ENCODE results near the gene SNW1. TPM values are rescaled to one million over a fixed set of nuclear protein-coding genes. Genes with fewer than 3 reads are reported as not detected.

Gene SNW1
- total and polyA plus RNA-seq, 2 of the 13 experiments (the other 11 are each of a cell fraction or from before 2014, with no cell fraction given) = 23.2 to 65.8 TPM

DNA sequence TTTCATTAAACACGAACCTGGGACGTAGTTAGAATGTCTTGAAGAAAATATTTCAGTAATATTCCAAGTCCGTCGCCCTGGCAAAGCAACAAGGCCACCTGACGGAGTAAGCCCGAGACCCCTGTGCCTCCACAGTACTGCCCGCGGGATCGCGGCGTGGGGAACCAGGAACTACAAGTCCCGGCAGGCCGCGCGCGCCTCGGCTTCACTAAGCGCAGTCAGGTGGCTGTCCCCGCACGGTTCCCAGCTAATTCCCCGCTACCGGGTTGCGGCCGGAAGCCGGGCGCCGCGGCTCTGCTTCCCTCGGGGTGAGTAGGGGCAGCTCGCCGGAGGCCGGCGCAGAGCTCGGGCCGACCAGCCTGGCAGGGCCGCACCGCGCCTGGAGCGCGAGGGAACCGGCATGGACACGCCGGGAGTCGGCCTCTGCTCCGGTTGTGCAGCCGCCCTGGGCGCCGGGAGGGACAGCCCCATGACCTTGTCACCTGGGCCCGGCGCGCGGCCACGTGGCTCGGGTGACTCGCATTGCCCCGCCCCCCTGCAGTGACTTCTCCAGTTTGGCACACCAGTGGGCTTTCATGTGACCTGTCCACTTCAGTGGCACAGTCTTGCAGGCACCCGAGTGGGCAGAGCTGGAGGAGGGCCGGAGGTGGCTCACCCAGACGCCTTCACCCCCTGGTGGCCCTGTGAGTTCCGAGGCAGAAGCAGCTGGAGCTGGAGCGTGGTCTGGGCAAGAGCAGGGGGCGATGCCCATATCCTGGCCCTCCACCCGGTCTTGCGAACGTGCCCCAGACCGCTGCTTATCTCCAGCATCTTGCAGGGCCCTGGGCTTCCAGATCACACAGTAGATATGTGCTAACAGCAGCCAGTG lies 39.1 kb upstream of the SNW1 start, which contains the start of gene ADCK1 (continued):
- TF ChIP-seq ZZZ3 (CRISPR knock-in tag; IDR thresholded peaks at IDR 0.05; ENCODE audit: borderline replicate concordance) = no peak; the same call in 1 of the 2 replicates
- TF ChIP-seq, protein P1, sequence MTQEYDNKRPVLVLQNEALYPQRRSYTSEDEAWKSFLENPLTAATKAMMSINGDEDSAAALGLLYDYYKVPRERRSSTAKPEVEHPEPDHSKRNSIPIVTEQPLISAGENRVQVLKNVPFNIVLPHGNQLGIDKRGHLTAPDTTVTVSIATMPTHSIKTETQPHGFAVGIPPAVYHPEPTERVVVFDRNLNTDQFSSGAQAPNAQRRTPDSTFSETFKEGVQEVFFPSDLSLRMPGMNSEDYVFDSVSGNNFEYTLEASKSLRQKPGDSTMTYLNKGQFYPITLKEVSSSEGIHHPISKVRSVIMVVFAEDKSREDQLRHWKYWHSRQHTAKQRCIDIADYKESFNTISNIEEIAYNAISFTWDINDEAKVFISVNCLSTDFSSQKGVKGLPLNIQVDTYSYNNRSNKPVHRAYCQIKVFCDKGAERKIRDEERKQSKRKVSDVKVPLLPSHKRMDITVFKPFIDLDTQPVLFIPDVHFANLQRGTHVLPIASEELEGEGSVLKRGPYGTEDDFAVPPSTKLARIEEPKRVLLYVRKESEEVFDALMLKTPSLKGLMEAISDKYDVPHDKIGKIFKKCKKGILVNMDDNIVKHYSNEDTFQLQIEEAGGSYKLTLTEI (CRISPR knock-in tag; conservative IDR thresholded peaks at IDR 0.05) = no peak
- TF ChIP-seq, protein P2, sequence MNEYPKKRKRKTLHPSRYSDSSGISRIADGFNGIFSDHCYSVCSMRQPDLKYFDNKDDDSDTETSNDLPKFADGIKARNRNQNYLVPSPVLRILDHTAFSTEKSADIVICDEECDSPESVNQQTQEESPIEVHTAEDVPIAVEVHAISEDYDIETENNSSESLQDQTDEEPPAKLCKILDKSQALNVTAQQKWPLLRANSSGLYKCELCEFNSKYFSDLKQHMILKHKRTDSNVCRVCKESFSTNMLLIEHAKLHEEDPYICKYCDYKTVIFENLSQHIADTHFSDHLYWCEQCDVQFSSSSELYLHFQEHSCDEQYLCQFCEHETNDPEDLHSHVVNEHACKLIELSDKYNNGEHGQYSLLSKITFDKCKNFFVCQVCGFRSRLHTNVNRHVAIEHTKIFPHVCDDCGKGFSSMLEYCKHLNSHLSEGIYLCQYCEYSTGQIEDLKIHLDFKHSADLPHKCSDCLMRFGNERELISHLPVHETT (CRISPR knock-in tag; conservative IDR thresholded peaks at IDR 0.05) = peak; percentile 67; the same call in 1 of the 2 replicates
- TF ChIP-seq, protein P3, sequence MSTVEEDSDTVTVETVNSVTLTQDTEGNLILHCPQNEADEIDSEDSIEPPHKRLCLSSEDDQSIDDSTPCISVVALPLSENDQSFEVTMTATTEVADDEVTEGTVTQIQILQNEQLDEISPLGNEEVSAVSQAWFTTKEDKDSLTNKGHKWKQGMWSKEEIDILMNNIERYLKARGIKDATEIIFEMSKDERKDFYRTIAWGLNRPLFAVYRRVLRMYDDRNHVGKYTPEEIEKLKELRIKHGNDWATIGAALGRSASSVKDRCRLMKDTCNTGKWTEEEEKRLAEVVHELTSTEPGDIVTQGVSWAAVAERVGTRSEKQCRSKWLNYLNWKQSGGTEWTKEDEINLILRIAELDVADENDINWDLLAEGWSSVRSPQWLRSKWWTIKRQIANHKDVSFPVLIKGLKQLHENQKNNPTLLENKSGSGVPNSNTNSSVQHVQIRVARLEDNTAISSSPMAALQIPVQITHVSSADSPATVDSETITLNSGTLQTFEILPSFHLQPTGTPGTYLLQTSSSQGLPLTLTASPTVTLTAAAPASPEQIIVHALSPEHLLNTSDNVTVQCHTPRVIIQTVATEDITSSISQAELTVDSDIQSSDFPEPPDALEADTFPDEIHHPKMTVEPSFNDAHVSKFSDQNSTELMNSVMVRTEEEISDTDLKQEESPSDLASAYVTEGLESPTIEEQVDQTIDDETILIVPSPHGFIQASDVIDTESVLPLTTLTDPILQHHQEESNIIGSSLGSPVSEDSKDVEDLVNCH (CRISPR knock-in tag; IDR thresholded peaks at IDR 0.05) = no peak
- TF ChIP-seq, protein P4, sequence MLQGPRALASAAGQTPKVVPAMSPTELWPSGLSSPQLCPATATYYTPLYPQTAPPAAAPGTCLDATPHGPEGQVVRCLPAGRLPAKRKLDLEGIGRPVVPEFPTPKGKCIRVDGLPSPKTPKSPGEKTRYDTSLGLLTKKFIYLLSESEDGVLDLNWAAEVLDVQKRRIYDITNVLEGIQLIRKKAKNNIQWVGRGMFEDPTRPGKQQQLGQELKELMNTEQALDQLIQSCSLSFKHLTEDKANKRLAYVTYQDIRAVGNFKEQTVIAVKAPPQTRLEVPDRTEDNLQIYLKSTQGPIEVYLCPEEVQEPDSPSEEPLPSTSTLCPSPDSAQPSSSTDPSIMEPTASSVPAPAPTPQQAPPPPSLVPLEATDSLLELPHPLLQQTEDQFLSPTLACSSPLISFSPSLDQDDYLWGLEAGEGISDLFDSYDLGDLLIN (CRISPR knock-in tag; IDR thresholded peaks at IDR 0.05; ENCODE audit: borderline replicate concordance) = peak; percentile 29; the same call in 1 of the 2 replicates
- TF ChIP-seq ZNF543 (CRISPR knock-in tag; IDR thresholded peaks at IDR 0.05) = no peak
- TF ChIP-seq FOXO1 (CRISPR knock-in tag; IDR thresholded peaks at IDR 0.05) = no peak; the same call in 1 of the 2 replicates
- no peak; the same call in 1 of the 2 replicates for TF ChIP-seq KDM1A (CRISPR knock-in tag; IDR thresholded peaks at IDR 0.05)
- peak; percentile 73 for TF ChIP-seq ELF3 (CRISPR knock-in tag; IDR thresholded peaks at IDR 0.05)
- TF ChIP-seq ATF1 (CRISPR knock-in tag; IDR thresholded peaks at IDR 0.05) = no peak
- 0 out of 2 replicates have a peak, but pooled peaks have one; percentile 68 for TF ChIP-seq ZBTB42 (CRISPR knock-in tag; IDR thresholded peaks at IDR 0.05)
- peak; percentile 94 for TF ChIP-seq ZNF225 (CRISPR knock-in tag; IDR thresholded peaks at IDR 0.05)
- TF ChIP-seq, protein P5, sequence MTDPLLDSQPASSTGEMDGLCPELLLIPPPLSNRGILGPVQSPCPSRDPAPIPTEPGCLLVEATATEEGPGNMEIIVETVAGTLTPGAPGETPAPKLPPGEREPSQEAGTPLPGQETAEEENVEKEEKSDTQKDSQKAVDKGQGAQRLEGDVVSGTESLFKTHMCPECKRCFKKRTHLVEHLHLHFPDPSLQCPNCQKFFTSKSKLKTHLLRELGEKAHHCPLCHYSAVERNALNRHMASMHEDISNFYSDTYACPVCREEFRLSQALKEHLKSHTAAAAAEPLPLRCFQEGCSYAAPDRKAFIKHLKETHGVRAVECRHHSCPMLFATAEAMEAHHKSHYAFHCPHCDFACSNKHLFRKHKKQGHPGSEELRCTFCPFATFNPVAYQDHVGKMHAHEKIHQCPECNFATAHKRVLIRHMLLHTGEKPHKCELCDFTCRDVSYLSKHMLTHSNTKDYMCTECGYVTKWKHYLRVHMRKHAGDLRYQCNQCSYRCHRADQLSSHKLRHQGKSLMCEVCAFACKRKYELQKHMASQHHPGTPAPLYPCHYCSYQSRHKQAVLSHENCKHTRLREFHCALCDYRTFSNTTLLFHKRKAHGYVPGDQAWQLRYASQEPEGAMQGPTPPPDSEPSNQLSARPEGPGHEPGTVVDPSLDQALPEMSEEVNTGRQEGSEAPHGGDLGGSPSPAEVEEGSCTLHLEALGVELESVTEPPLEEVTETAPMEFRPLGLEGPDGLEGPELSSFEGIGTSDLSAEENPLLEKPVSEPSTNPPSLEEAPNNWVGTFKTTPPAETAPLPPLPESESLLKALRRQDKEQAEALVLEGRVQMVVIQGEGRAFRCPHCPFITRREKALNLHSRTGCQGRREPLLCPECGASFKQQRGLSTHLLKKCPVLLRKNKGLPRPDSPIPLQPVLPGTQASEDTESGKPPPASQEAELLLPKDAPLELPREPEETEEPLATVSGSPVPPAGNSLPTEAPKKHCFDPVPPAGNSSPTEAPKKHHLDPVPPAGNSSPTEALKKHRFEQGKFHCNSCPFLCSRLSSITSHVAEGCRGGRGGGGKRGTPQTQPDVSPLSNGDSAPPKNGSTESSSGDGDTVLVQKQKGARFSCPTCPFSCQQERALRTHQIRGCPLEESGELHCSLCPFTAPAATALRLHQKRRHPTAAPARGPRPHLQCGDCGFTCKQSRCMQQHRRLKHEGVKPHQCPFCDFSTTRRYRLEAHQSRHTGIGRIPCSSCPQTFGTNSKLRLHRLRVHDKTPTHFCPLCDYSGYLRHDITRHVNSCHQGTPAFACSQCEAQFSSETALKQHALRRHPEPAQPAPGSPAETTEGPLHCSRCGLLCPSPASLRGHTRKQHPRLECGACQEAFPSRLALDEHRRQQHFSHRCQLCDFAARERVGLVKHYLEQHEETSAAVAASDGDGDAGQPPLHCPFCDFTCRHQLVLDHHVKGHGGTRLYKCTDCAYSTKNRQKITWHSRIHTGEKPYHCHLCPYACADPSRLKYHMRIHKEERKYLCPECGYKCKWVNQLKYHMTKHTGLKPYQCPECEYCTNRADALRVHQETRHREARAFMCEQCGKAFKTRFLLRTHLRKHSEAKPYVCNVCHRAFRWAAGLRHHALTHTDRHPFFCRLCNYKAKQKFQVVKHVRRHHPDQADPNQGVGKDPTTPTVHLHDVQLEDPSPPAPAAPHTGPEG (CRISPR knock-in tag; IDR thresholded peaks at IDR 0.05) = no peak
- peak; percentile 99 for TF ChIP-seq THAP11 (CRISPR knock-in tag; IDR thresholded peaks at IDR 0.05)
- TF ChIP-seq ZNF10 (CRISPR knock-in tag; IDR thresholded peaks at IDR 0.05; ENCODE audit: borderline replicate concordance, low read depth) = no peak
- TF ChIP-seq ESRRA (CRISPR knock-in tag; IDR thresholded peaks at IDR 0.05; ENCODE audit: low read depth) = peak; percentile 75
